Measurements from ENCODE around the gene FAM53B. TPM values are rescaled to one million over a fixed set of nuclear protein-coding genes. Genes with fewer than 3 reads are reported as not detected.

FAM53B gene
- polyA plus RNA-seq, 1 donor = 21.3 TPM

GRCh38 chr10:124609698-124610097 lies 134.5 kb downstream of the FAM53B start:
- H3K27me3 ChIP-seq (ENCODE audit: control insufficient read depth, insufficient read depth, low read length) = no peaks in the 10 kb centered on the region
- no CpG with 5 or more reads among the region's 11 CpGs for WGBS (ENCODE audit: insufficient coverage, low lambda C conversion rate)

GRCh38 chr10:124608093-124608721 lies 136.0 kb downstream of the FAM53B start:
- H3K27ac ChIP-seq (ENCODE audit: low read length) = no peak overlapping the region
- H3K4me3 ChIP-seq (ENCODE audit: low read length) = no peak overlapping the region
- H3K36me3 ChIP-seq (ENCODE audit: control insufficient read depth, insufficient read depth, low read length) = no peaks in the 10 kb centered on the region
- no peaks in the 10 kb centered on the region for H3K27me3 ChIP-seq (ENCODE audit: control insufficient read depth, insufficient read depth, low read length)
- H3K9me3 ChIP-seq (ENCODE audit: control insufficient read depth, low read depth, low read length) = no peaks in the 10 kb centered on the region
- no peak for DNase-seq
- WGBS (ENCODE audit: insufficient coverage, low lambda C conversion rate) = no CpG with 5 or more reads among the region's 14 CpGs
- H3K4me1 ChIP-seq (ENCODE audit: control insufficient read depth, insufficient read depth, low read length) = peaks cover 3% of the 10 kb centered on the region

More at GRCh38 chr10:124609698-124610097, 134.5 kb downstream of the FAM53B start:
- H3K27ac ChIP-seq (ENCODE audit: low read length) = no peak overlapping the region
- DNase-seq = no peak
- H3K36me3 ChIP-seq (ENCODE audit: control insufficient read depth, insufficient read depth, low read length) = no peaks in the 10 kb centered on the region
- H3K4me3 ChIP-seq (ENCODE audit: low read length) = no peak overlapping the region
- H3K9me3 ChIP-seq (ENCODE audit: control insufficient read depth, low read depth, low read length) = no peaks in the 10 kb centered on the region
- H3K4me1 ChIP-seq (ENCODE audit: control insufficient read depth, insufficient read depth, low read length) = peaks cover 3% of the 10 kb centered on the region

- H3K9me3 ChIP-seq (ENCODE audit: control insufficient read depth, low read depth, low read length) = no peaks in the 10 kb centered on the region
- no CpG with 5 or more reads among the region's 18 CpGs for whole genome bisulfite sequencing (ENCODE audit: insufficient coverage, low lambda C conversion rate)
- no peak overlapping the region for H3K27ac ChIP-seq (ENCODE audit: low read length)
- peaks cover 3% of the 10 kb centered on the region for H3K4me1 ChIP-seq (ENCODE audit: control insufficient read depth, insufficient read depth, low read length)
- no peaks in the 10 kb centered on the region for H3K36me3 ChIP-seq (ENCODE audit: control insufficient read depth, insufficient read depth, low read length)
- H3K4me3 ChIP-seq (ENCODE audit: low read length) = no peak overlapping the region
- DNase-seq = no peak
- H3K27me3 ChIP-seq (ENCODE audit: control insufficient read depth, insufficient read depth, low read length) = no peaks in the 10 kb centered on the region
Observed at GRCh38 chr10:124607693-124608092, 136.5 kb downstream of the FAM53B start.

- Histone ChIP-seq H3K4me3 (ENCODE audit: low read length) (no peak overlapping the region), H3K9me3 (ENCODE audit: control insufficient read depth, low read depth, low read length) (no peaks in the 10 kb centered on the region), H3K4me1 (ENCODE audit: control insufficient read depth, insufficient read depth, low read length) (peaks cover 3% of the 10 kb centered on the region), H3K36me3 (ENCODE audit: control insufficient read depth, insufficient read depth, low read length) (no peaks in the 10 kb centered on the region), H3K27me3 (ENCODE audit: control insufficient read depth, insufficient read depth, low read length) (no peaks in the 10 kb centered on the region), H3K27ac (ENCODE audit: low read length) (no peak overlapping the region)
- DNase-seq = no peak
- WGBS (ENCODE audit: insufficient coverage, low lambda C conversion rate) = 17% methylated on average over 1 of the region's 10 CpGs
Observed at GRCh38 chr10:124606822-124607221, 137.4 kb downstream of the FAM53B start.

- no peak overlapping the region for H3K27ac ChIP-seq (ENCODE audit: low read length)
- H3K4me1 ChIP-seq (ENCODE audit: control insufficient read depth, insufficient read depth, low read length) = peaks cover 3% of the 10 kb centered on the region
- no peaks in the 10 kb centered on the region for H3K9me3 ChIP-seq (ENCODE audit: control insufficient read depth, low read depth, low read length)
- no peak for DNase-seq
- no peak overlapping the region for H3K4me3 ChIP-seq (ENCODE audit: low read length)
- no peaks in the 10 kb centered on the region for H3K36me3 ChIP-seq (ENCODE audit: control insufficient read depth, insufficient read depth, low read length)
- H3K27me3 ChIP-seq (ENCODE audit: control insufficient read depth, insufficient read depth, low read length) = no peaks in the 10 kb centered on the region
- no CpG with 5 or more reads among the region's 31 CpGs for WGBS (ENCODE audit: insufficient coverage, low lambda C conversion rate)
Observed at GRCh38 chr10:124605856-124606812, 138.0 kb downstream of the FAM53B start.

GRCh38 chr10:124605481-124605855 lies 138.7 kb downstream of the FAM53B start:
- no CpG with 5 or more reads among the region's 5 CpGs for WGBS (ENCODE audit: insufficient coverage, low lambda C conversion rate)
- Histone ChIP-seq H3K9me3 (ENCODE audit: control insufficient read depth, low read depth, low read length) (no peaks in the 10 kb centered on the region), H3K4me3 (ENCODE audit: low read length) (no peak overlapping the region), H3K27me3 (ENCODE audit: control insufficient read depth, insufficient read depth, low read length) (no peaks in the 10 kb centered on the region), H3K4me1 (ENCODE audit: control insufficient read depth, insufficient read depth, low read length) (peaks cover 3% of the 10 kb centered on the region), H3K27ac (ENCODE audit: low read length) (no peak overlapping the region), H3K36me3 (ENCODE audit: control insufficient read depth, insufficient read depth, low read length) (no peaks in the 10 kb centered on the region)
- DNase-seq = no peak

GRCh38 chr10:124605001-124605370 lies 139.2 kb downstream of the FAM53B start:
- no CpG with 5 or more reads among the region's 8 CpGs for WGBS (ENCODE audit: insufficient coverage, low lambda C conversion rate)
- no peak for DNase-seq
- H3K9me3 ChIP-seq (ENCODE audit: control insufficient read depth, low read depth, low read length) = no peaks in the 10 kb centered on the region
- no peaks in the 10 kb centered on the region for H3K27me3 ChIP-seq (ENCODE audit: control insufficient read depth, insufficient read depth, low read length)
- H3K4me3 ChIP-seq (ENCODE audit: low read length) = no peak overlapping the region
- peaks cover 3% of the 10 kb centered on the region for H3K4me1 ChIP-seq (ENCODE audit: control insufficient read depth, insufficient read depth, low read length)
- H3K36me3 ChIP-seq (ENCODE audit: control insufficient read depth, insufficient read depth, low read length) = no peaks in the 10 kb centered on the region
- H3K27ac ChIP-seq (ENCODE audit: low read length) = no peak overlapping the region

GRCh38 chr10:124604214-124605000 lies 139.8 kb downstream of the FAM53B start:
- H3K9me3 ChIP-seq (ENCODE audit: control insufficient read depth, low read depth, low read length) = no peaks in the 10 kb centered on the region
- peaks cover 3% of the 10 kb centered on the region for H3K4me1 ChIP-seq (ENCODE audit: control insufficient read depth, insufficient read depth, low read length)
- DNase-seq = no peak
- no peak overlapping the region for H3K4me3 ChIP-seq (ENCODE audit: low read length)
- no CpG with 5 or more reads among the region's 22 CpGs for WGBS (ENCODE audit: insufficient coverage, low lambda C conversion rate)
- H3K27me3 ChIP-seq (ENCODE audit: control insufficient read depth, insufficient read depth, low read length) = no peaks in the 10 kb centered on the region
- H3K36me3 ChIP-seq (ENCODE audit: control insufficient read depth, insufficient read depth, low read length) = no peaks in the 10 kb centered on the region
- no peak overlapping the region for H3K27ac ChIP-seq (ENCODE audit: low read length)

- no peaks in the 10 kb centered on the region for H3K9me3 ChIP-seq (ENCODE audit: control insufficient read depth, low read depth, low read length)
- no CpG with 5 or more reads among the region's 18 CpGs for WGBS (ENCODE audit: insufficient coverage, low lambda C conversion rate)
- no peak for DNase-seq
- no peak overlapping the region for H3K4me3 ChIP-seq (ENCODE audit: low read length)
- no peaks in the 10 kb centered on the region for H3K27me3 ChIP-seq (ENCODE audit: control insufficient read depth, insufficient read depth, low read length)
- H3K36me3 ChIP-seq (ENCODE audit: control insufficient read depth, insufficient read depth, low read length) = no peaks in the 10 kb centered on the region
- H3K4me1 ChIP-seq (ENCODE audit: control insufficient read depth, insufficient read depth, low read length) = peaks cover 3% of the 10 kb centered on the region
- no peak overlapping the region for H3K27ac ChIP-seq (ENCODE audit: low read length)
Observed at GRCh38 chr10:124603376-124604213, 140.6 kb downstream of the FAM53B start.
